GM12878 (cell line): Measurements from ENCODE around the gene MAN2B2. TPM values are rescaled to one million over a fixed set of nuclear protein-coding genes. Genes with fewer than 3 reads are reported as not detected.

ENCODE experiments used
- EP300 ChIP-seq, 2 experiments: fragments of 150-350 bp in 1 of 2; IDR thresholded peaks; 2 replicates each; pipeline ENCODE4 v1.6.1; 2011 to 2012; ENCODE audit warnings: low read depth in 2 of 2, low read length in 2 of 2, borderline replicate concordance in 1 of 2, improper control_type of control experiment in 1 of 2, inconsistent platforms in 1 of 2; ENCODE audit not compliant: control insufficient read depth in 1 of 2
- FOXM1 ChIP-seq: IDR thresholded peaks from 2 replicates; pipeline ENCODE4 v1.6.1; 2012; ENCODE audit warnings: low read depth, mild to moderate bottlenecking, inconsistent platforms, low read length, moderate library complexity
- IKZF1 ChIP-seq: fragments of 450-650 bp; conservative IDR thresholded peaks from 2 replicates; pipeline ENCODE4 v1.6.1; 2017; ENCODE audit warnings: antibody characterized with exemption, mild to moderate bottlenecking
- KAT2A ChIP-seq: conservative IDR thresholded peaks from 2 replicates; pipeline ENCODE4 v1.6.1; 2011; ENCODE audit warnings: low read depth, low read length; ENCODE audit not compliant: control insufficient read depth
- PAX5 ChIP-seq: IDR thresholded peaks from 2 replicates; pipeline ENCODE4 v1.6.1; 2011; ENCODE audit warnings: low read depth, low read length, borderline replicate concordance
- PRDM15 ChIP-seq: fragments of 450-650 bp; formaldehyde crosslinking; IDR thresholded peaks from 2 replicates; pipeline ENCODE4 v1.4.0; 2020; ENCODE audit warnings: mild to moderate bottlenecking, moderate library complexity
- RAD51 ChIP-seq: fragments of 450-650 bp; IDR thresholded peaks from 2 replicates; pipeline ENCODE4 v1.6.1; 2016; ENCODE audit warnings: moderate library complexity, mild to moderate bottlenecking, inconsistent platforms
- REST ChIP-seq: IDR thresholded peaks from 2 replicates; pipeline ENCODE4 v1.6.1; 2012; ENCODE audit warnings: mild to moderate bottlenecking, low read depth, low read length
- RFX5 ChIP-seq: IDR thresholded peaks from 2 replicates; pipeline ENCODE4 v1.6.1; 2011; ENCODE audit warnings: low read depth, low read length, improper control_type of control experiment
- SPI1 ChIP-seq: IDR thresholded peaks from 2 replicates; pipeline ENCODE4 v1.6.1; 2011; ENCODE audit warnings: low read depth, mild to moderate bottlenecking, low read length, moderate library complexity, borderline replicate concordance; ENCODE audit not compliant: insufficient read depth
- ZNF687 ChIP-seq: fragments of 450-650 bp; IDR thresholded peaks from 2 replicates; pipeline ENCODE4 v1.6.1; 2017; ENCODE audit warnings: mild to moderate bottlenecking, moderate library complexity
- ZZZ3 ChIP-seq: IDR thresholded peaks from 2 replicates; pipeline ENCODE4 v1.6.1; 2011; ENCODE audit warnings: low read depth; ENCODE audit not compliant: control insufficient read depth, insufficient read length
- polyA plus RNA-seq, 11 experiments: library from polyadenylated mRNA; depleted of rRNA in 4 of 11; unstranded in 6 of 11; stranded (reverse) in 5 of 11; fragments of >200 nt; fragmentation: Nextera tagmentation in 4 of 11; fragmentation: Illumina TruSeq in 1 of 11; extraction: Ambion mirVana in 4 of 11; extraction: Trizol in 1 of 11; gene quantifications; 1 replicate in 1 of 11; 2 replicates in 10 of 11; pipeline versions ENCODE4 v1.2.1 to v1.2.3, GENCODE V29; 2011 to 2016; ENCODE audit warnings: inconsistent platforms in 2 of 11, missing spikeins in 2 of 11, low read depth in 1 of 11
- total RNA-seq, 4 experiments: library from RNA; depleted of rRNA in 3 of 4; stranded (reverse); fragments of >200 nt in 3 of 4; fragmentation: Illumina TruSeq in 1 of 4; extraction: Trizol in 1 of 4; gene quantifications; 2 replicates each; pipeline versions ENCODE4 v1.2.1 to v1.2.3, GENCODE V29; 2013 to 2021
- TF ChIP-seq, protein P1 (sequence below): IDR thresholded peaks from 2 replicates; pipeline ENCODE4 v1.6.1; 2011; ENCODE audit warnings: low read depth, mild to moderate bottlenecking, low read length, moderate library complexity, borderline replicate concordance; ENCODE audit errors: extremely low read depth

The MAN2B2 gene
- total and polyA plus RNA-seq, 10 of the 15 experiments (the other 5 are each of a cell fraction or from before 2014, with no cell fraction given) = 0.47 to 14.5 (median 7.0) TPM

DNA sequence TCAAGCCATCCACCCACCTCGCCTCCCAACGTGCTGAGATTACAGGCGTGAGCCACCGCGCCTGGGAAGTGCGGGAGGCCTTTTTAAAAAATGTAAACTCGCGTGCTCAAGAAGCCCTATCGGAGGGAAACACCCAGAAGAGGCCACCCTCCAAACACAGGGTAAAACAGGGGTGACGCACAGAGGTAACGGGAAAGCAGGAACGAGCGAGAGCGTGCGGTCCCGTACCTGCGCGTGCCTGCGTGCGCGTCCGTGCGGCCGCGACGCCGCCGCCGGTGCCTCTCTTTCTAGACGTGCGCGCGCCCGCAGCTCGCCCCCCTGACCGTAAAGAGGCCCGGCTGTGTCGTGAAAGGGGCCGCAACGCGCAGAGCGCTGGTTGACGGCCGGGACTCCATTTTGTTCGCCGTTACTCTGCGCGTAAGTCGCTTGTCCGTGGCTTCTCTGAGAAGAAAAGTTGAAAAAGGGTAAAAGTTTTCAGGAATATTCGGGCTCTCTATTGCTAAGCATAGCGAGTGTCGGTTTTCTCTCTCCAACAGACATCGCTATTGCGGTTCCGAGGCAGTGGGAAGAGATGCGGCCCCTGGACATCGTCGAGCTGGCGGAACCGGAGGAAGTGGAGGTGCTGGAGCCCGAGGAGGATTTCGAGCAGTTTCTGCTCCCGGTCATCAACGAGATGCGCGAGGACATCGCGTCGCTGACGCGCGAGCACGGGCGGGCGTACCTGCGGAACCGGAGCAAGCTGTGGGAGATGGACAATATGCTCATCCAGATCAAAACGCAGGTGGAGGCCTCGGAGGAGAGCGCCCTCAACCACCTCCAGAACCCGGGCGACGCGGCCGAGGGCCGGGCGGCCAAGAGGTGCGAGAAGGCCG lies 65.5 kb downstream of the MAN2B2 start, which contains the start of gene MRFAP1 (continued):
- TF ChIP-seq, protein P1, sequence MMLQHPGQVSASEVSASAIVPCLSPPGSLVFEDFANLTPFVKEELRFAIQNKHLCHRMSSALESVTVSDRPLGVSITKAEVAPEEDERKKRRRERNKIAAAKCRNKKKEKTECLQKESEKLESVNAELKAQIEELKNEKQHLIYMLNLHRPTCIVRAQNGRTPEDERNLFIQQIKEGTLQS = peak; percentile 90
- TF ChIP-seq FOXM1 (no peak; the same call in 1 of the 2 replicates), IKZF1 (peak; percentile 66), PAX5 (peak; percentile 50; the same call in 1 of the 2 replicates), KAT2A (no peak), EP300 (IDR thresholded peaks at IDR 0.05; ENCODE audit: borderline replicate concordance in 1 of 2, control insufficient read depth in 1 of 2, low read depth in 2 of 2, low read length in 2 of 2) (no peak), ZZZ3 (no peak), ZNF687 (peak; percentile 94), PRDM15 (CRISPR knock-in tag) (no peak), SPI1 (peak; percentile 45; the same call in 1 of the 2 replicates), REST (no peak), RAD51 (no peak), RFX5 (no peak)
